Endothelial cell of hepatic sinusoid (primary cell): ENCODE measurements around the gene STARD4.

Source experiments
- in situ Hi-C: cut with HindIII; loops from 2 replicates; pipeline ENCODE4 v1.10.0; 2017; ENCODE audit warnings: low sequenced_read_pairs

STARD4 gene

DNA sequence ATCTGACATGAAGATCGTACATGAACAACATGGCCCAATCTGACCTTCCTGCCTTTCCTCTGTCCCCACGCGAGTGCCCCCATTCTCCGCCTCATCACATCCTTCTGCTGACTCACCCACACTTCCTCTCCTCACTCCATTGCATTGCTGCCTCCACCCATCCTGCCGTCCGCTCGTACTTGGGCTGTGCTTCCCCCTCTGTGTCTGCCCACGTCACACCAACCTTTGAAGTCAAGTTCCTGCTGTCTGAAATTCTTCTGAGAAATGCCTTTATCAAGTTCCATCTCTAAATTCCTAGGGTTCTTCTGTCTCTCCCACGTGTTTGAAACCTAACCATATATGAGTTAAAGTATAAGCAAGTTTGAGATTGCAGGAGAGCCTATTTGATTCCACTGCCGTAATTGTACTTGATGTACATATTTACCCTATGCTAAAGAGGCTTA, 18.0 kb upstream of the STARD4 start:
- in situ Hi-C loops: loop anchor here (25.0 kb wide), 1 partner anchor 582 kb away; no protein-coding TSS in a partner anchor

DNA sequence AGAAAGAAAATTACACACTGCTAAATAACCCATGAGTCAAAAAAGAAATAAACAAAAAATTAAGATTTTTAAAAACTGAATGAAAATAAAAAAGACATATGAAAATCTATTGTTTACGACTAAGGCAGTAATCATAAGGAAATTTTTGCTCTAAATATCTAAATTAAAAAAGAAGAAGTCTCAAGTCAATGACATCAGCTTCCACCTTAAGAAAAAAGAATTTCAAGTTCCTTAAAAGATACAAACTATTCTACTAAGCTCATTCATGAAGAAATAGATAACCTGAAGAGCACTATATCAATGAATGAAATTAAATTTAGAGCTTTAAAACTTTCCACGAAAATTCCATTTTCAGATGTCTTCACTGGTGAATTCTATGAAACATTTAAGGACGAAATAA, 15.7 kb upstream of the STARD4 start:
- in situ Hi-C loops: loop anchor here (25.0 kb wide), 1 partner anchor 584 kb away; no protein-coding TSS in a partner anchor

DNA sequence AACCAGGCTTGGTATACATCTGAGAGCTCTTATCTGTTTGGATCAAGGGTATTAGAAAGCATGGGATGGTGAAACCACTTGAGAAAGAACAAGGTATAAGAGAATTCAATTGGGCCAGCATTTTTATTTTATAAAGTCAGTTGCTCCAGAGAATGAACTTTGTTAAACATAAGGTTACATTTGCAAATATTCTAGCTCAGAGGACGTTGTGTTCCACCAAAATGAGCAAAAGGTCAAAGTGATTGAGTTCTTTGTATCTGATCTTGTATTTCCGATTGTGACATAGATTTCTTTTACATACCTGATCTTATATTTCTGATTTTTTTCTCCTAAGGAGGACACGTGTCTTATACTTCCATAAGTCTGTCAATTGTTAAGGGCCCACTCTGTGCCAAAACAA, 8.6 kb upstream of the STARD4 start:
- in situ Hi-C loops: no loop called here

DNA sequence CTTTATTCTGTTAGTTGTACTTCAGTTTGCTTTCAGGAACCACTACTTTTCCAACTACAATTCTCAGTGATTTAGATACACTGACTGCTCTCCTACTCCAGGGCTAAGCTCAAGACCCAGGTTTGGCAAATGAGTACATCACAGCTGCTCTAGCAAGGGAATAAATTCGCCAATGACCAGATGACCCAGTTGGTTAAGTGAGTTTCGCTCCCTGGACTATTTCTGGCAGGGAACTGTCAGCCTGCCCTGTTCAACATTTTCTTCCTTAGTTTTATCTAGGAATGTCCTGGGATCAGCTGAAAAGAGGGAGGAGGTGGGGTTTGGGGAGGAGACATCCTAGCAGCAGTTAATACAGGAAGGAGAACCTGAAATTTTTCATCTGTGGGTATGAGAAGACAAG, 6.4 kb upstream of the STARD4 start:
- in situ Hi-C loops: no loop called here

DNA sequence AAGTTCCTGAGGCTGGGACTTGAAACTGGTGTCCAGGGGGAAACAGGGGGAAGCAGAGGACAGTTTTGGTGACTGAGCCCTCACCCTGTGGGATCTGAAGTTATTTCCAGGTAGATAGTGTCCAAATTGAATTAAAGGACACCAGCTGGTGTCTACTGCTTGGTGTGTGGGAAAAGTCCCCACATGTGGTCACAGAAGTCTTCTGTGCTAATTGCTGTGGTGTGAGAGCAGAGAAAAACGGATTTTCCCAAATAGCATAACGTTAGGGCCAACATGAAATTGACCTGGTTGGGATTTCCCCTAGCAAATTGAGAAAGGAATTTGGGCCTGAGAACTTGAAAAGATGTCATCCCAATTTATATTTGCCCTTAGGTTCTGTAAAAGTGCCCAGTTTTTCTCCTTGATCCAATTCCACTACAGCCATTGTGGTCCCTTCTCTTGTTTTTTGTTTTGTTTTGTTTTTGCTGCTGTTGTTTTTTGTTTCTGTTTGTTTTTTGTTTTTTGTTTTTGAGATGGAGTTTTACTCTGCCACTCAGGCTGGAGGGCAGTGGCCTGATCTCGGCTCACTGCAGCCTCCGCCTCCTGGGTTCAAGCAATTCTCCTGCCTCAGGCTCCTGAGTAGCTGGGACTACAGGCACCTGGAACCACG, 5.6 kb upstream of the STARD4 start:
- in situ Hi-C loops: no loop called here

DNA sequence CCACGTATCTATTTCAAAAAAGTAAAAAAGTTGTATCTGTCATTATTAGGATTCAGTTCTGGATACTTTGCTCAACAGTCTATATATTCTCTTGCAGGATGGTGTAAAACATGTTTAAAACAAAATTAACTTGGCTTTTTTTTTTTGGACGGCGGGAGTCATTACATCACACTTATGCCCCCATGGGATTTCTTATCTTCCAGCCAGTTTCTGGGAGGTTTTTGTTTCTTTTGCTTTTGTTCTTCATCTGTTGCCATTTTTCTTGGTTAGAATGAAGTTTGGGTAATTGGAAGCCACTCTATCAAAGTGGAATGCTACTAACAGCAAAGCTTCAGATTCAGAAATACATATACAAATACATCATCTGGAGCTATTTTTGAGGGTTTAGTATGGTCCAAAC, 1.8 kb upstream of the STARD4 start:
- in situ Hi-C loops: no loop called here

DNA sequence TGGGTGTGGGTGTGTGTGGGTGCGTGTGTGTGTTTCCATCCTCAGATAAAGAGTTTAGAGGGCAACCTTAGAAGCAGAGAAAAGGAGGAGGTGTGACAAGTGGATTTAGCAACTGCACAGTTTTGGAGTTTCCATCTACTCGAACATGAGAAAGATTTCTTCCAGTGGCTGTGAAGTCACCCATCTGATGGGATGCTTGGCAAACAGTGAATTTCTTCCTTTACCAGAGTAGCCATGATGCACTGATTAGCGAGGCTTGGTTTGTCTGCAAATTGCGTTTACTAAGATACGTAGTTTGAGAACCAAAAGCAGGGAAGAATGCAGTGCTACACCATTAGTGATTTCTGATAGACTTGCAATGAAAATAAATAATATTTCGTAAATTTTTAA, 791 bp upstream of the STARD4 start:
- in situ Hi-C loops: no loop called here

DNA sequence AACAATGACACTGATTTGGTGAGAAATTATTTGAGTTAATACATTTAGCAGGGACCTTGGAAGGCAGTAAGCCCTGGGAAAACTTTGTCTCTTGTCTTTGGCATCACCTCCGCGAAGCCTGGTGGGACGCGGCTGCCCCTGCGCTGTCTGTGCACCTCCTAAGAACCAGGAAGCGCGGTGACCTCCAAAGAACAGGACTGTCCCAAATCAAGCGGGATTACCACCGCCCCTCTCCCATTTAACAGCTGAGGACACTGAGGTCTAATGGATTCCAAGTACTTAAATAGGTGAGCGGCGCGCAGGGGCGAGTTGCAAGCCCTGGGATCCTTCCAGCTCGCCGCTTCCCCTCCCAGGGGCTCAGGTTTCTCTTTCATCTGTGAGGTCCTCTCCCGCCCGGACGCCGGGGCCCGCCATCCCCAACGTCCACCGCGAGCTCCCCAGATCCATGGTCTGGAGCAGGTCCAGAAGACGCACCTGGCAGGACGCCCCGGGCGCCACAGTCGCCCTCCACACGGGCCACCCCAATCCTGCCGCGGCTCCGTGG, 432 bp downstream of the STARD4 start:
- in situ Hi-C loops: no loop called here

DNA sequence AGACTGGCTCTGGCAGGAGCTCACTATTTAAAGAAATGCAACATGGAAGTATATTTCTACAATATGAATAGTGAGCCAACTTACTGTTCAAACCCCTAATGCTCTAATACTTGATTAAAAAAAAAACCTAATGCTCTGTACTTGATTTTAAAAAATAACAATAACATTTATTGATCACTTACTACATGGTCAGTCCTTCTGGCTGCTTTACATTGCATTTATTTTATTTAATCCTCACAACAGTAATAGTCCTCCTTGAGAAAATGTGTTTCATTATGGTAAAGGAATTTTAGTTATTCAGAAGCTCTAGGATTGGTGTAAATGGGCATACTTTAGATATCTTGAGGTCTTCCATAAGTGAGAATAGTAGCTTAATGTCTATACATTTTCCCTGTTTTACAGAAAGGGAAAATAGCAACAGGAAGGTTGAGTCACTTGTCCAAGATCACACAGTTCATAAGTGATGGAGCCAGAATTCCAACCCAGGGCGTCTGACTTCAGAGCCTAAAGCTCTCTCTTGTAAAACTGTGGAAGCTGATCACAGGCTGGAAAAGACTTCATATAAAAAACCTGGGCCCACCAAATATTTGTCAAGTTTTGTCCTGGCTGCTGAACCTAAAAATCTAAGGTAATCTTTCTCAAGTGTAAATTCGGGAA, 1.0 kb downstream of the STARD4 start:
- in situ Hi-C loops: no loop called here

DNA sequence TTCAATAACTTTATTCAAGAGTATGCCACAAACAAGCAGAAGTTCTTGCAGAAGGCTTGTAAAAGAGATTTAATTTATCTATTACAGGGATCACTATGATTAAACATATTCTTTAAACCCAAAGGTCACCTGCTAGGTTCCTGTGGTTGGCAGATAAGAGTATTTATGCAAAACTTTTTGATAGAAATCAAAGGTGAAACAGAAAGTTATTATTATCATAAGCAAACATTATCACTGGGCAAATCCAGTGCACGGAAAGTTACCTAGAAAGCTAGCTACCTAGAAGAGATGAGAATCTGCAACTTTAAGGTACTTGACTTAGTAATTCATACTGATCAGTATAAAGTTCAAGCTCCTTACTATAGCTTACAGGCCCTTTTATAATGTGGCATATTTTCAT, 3.2 kb downstream of the STARD4 start:
- in situ Hi-C loops: no loop called here

DNA sequence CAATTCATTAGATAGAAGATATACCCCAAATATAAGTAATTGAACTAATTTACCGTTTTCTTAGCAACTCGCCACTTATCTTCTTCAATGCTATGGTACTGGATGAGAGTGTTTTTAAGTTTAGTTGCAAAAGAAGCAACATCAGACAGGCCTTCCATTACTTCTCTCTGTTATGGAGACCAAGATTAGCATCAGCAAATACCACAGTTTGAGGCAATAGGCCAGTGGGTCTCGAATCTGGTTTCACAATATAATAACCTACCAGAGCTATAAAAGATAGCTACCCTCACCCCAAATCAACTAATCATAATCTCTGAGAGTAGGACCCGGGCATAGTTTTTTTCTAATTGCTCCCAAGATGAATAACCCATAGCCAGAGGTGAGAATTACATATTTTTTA, 5.1 kb downstream of the STARD4 start:
- in situ Hi-C loops: no loop called here

DNA sequence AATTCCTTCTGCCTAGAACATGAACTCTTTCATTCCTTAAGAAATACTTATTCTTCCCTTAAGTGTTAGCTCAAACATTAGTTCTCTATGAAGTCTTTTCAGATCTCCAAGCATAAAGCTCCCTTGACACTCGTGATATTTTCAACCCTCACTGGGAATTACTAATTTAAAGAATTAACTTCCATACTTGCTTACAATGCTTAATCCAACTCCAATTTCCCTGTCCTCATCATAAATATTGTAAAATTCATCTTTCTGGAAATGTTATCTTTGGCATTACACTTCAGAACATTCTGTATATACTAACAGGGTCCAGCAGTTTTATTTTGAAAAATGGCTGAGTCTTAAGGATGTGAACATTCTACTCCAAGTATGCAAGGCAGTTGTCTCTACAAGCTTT, 7.2 kb downstream of the STARD4 start:
- in situ Hi-C loops: no loop called here

DNA sequence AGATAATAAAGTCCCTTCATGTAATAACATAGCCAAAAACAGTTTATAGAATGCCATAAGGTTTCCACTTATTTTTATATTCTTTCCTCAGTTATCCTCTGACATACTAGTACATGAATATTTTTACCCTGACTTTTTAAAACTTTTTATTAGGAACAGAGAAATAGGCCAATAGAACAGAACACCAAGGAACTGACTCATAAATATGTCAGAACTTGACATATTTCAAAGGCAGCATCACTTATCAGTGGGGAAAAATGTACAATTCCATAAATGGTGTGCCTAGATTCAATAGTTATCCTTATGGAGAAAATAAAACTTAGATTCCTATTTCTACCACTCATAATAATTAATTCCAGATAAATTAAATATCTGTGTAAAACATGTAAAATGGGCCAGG, 9.4 kb downstream of the STARD4 start:
- in situ Hi-C loops: no loop called here

DNA sequence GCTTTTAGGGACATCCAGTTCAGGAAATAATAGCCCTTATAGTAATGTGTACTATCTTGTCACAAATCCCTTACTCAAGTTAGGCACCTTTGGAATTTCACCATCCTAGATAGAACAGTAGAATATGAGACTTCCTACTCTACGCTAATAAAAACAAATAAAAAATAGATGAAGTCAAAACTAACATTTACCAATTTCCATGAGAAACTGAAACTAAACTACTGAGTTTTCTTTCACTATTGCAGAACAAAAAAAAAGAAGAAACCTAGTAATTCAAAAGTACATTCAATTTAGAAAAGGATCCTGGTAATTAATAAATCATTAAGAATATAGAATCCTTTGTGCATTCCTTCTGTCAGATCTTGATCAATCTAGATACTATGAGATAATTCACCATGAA, 14.0 kb downstream of the STARD4 start:
- in situ Hi-C loops: no loop called here

DNA sequence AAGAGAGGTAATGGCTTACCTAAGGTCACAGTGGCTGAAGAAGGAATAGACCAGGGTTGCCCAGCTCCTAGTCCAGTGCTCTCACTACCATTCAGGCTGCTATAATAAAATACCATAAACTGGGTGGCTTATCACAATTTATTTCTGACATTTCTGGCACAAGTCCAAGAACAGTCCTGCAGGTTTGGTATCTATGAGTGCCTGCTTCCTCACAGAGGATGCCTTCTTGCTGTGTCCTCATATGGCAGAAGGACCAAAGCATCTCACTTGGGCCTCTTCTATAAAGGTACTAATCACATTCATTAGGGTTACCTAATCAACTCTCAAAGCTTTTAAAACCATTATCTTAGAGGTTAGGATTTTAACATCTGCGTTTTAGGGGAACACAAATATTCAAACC, 17.2 kb downstream of the STARD4 start:
- in situ Hi-C loops: no loop called here

DNA sequence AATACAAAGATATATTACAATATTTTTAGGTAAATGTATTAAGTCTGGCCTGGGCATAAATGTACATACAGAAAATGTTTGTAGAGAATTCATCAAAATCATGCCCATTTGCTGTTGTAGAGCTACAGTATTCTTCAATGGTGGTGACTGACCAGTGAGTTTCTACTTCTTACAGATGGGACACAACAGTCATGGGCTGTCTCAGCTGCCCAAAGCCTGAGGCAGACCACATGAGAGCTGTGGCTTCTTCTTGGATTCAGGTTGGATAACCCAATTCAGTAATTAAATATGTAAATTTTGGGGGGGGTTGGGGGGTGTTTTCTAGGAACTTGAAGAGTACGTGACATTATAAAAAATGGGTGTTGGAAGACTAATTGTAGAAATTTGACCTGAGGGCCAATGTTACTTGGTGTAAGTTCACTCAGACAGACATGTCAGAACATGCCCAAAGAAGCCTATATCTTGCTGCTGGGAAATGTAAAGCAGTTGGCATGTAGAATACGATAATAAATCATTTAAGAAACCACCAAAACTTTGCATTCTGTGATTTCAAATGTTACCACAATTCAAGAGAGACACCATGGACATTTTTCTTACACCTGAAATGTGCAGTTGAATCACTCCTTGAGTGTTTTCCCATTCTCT, 17.9 kb downstream of the STARD4 start:
- in situ Hi-C loops: no loop called here

DNA sequence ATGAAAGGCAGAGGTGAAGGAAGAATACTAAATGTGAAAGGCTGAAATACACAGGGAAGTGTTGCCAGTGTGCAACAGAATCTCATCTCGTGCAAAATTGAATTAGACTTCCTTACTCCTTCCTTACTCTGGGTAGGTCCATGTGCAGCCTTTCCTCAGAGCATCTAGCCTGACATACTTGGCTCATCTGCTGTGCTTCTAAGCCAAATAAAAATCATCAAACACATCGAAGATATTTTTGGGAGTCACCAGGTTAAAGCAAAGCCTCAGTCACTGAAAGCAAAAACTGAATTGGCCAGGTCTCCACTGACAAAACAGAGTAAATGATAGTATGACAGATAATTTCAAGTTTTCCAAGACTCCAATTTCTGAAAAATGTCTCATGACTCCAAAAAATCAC, 19.3 kb downstream of the STARD4 start:
- in situ Hi-C loops: no loop called here

DNA sequence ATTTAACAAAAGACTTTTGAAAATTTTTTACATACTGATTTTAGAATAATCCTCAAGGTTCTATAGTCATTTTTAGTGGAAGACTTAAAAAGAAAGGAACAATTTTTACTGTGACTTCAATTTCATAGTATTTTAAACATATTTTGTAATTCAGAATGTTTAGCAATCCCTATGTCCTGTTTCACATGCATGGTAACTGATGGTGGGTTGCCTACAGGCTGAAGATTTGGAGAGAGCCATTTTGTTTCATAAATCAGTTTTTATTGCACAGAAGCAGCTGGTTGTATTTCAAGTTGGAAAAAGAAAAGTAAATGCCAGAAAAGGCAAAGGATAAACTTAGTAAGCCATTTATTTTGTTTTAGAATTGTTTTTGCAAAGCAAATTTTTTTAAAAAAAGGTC, 24.0 kb downstream of the STARD4 start:
- in situ Hi-C loops: loop anchor here (5.0 kb wide), 1 partner anchor 36 kb away; no protein-coding TSS in a partner anchor

DNA sequence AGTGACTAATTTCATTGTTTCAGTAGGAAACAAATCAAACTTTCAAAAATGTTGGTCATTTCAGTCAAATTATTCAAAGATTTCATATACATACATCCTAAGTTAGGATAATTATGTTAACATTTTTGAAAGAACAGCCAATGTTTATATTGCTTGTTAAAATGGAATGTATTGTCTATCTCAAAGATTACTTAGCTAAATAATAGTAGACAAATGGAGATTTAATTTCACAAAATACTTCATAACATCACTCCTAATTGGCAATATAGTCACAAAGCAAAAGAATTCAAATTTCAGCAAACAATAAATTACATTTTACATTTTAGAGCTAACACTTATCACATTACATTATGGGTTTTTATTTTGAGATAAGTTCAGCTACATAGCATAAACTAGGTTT, 25.4 kb downstream of the STARD4 start:
- in situ Hi-C loops: loop anchor here (5.0 kb wide), 1 partner anchor 35 kb away; no protein-coding TSS in a partner anchor

DNA sequence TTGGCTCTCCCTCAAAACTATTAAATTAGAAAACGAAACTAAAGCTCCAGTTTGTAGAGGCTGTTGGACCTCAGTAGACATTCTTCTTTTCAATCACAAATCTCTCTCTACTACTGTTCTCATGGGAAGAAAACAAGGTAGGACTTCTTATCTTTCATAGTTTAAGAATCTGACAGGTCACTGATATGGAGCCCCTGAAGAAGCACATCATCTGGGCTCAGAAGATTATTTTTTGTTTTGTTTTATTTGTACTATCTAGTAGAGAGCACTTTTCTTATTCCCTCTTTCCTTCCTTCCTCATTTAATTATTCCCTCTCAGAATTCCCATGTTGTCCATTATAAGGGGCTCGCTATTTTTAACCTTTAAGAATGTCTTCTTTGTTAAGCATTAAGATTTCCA, 26.3 kb downstream of the STARD4 start:
- in situ Hi-C loops: loop anchor here (5.0 kb wide), 1 partner anchor 34 kb away; no protein-coding TSS in a partner anchor

DNA sequence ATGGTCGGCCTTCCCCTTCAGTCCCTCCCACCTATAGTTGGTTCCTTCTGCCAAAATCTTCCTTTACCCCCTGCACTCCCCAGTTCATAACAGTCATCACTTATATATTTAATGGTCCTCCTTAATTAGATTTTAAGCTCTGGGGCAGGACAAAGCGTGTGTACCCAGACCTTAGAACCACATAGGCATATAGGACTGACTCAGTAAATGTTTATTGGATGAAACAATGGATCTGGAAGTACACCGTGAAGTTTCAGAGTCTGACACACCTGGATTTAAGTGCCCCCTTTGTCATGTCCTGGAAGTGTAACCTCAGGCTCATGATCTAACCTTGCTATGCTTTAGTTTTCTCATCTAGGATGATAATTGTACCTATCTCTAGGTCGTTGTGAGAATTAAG, 32.0 kb downstream of the STARD4 start:
- in situ Hi-C loops: no loop called here

DNA sequence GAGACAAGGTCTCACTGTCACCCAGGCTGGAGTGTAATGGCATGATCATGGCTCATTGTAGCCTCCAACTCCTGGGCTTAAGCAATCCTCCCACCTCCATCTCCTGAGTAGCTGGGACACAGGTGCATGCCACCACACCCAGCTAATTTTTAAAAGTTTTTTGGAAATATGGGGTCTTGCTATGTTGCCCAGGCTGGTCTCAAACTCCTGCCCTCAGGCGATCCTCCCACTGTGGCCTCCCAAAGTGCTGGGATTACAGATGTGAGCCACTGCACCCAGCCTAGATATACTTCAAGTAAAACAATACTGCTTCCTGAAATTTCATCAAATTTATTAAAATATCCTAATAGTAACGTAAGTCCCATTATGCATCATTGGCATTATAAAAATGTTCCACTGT, 33.4 kb downstream of the STARD4 start:
- in situ Hi-C loops: no loop called here
